Astrocyte (in vitro differentiated cells and primary cell): ENCODE measurements around the gene BEST4. TPM values are rescaled to one million over a fixed set of nuclear protein-coding genes. Genes with fewer than 3 reads are reported as not detected.

Source experiments
- DNase-seq: peaks from one replicate; pipeline ENCODE4 v3.0.0-alpha.2; 2010; ENCODE audit warnings: low read depth
- FAIRE-seq: peaks from 2 replicates; lab custom pipeline; 2011; peaks lifted over from hg19 to GRCh38; lab: Jason Lieb, UNC
- H2AFZ ChIP-seq: 2 replicates; pipeline ENCODE4 v1.6.0; 2012; ENCODE audit warnings: low read depth, low read length, inconsistent platforms
- H3K27ac ChIP-seq: 2 replicates; pipeline ENCODE4 v1.5.1; 2011; ENCODE audit warnings: low read depth, low read length, inconsistent platforms
- H3K27me3 ChIP-seq: 2 replicates; pipeline ENCODE4 v1.6.0; 2011; ENCODE audit warnings: low read length, inconsistent platforms; ENCODE audit not compliant: insufficient read depth
- H3K36me3 ChIP-seq: 2 replicates; pipeline ENCODE4 v1.5.1; 2011; ENCODE audit warnings: low read length, inconsistent platforms; ENCODE audit not compliant: insufficient read depth
- H3K4me1 ChIP-seq: 2 replicates; pipeline ENCODE4 v1.5.1; 2011; ENCODE audit warnings: low read length, inconsistent platforms; ENCODE audit not compliant: insufficient read depth
- H3K4me2 ChIP-seq: 2 replicates; pipeline ENCODE4 v1.6.0; 2012; ENCODE audit warnings: low read length, inconsistent platforms
- H3K4me3 ChIP-seq: 2 replicates; pipeline ENCODE4 v1.5.1; 2011; ENCODE audit warnings: low read depth, mild to moderate bottlenecking, low read length, inconsistent platforms; ENCODE audit not compliant: insufficient read depth
- H3K79me2 ChIP-seq: 2 replicates; pipeline ENCODE4 v1.6.0; 2012; ENCODE audit warnings: mild to moderate bottlenecking, low read length, inconsistent platforms; ENCODE audit not compliant: insufficient read depth
- H3K9ac ChIP-seq: 2 replicates; pipeline ENCODE4 v1.6.0; 2012; ENCODE audit warnings: mild to moderate bottlenecking, low read length, inconsistent platforms
- H3K9me3 ChIP-seq: 2 replicates; pipeline ENCODE4 v1.5.1; 2012; ENCODE audit warnings: low read depth, mild to moderate bottlenecking, low read length, inconsistent platforms; ENCODE audit not compliant: insufficient read depth
- H4K20me1 ChIP-seq: 2 replicates; pipeline ENCODE4 v1.6.0; 2012; ENCODE audit warnings: low read length, inconsistent platforms; ENCODE audit not compliant: insufficient read depth
- H3K27ac Mint-ChIP-seq: one replicate; pipeline ENCODE4 v1.8.0; 2021; ENCODE audit warnings: mild to moderate bottlenecking, mixed read lengths; ENCODE audit not compliant: unreplicated experiment
- H3K27me3 Mint-ChIP-seq: one replicate; pipeline ENCODE4 v1.8.0; 2021; ENCODE audit warnings: low read depth, mixed read lengths; ENCODE audit not compliant: unreplicated experiment
- H3K36me3 Mint-ChIP-seq: one replicate; pipeline ENCODE4 v1.8.0; 2021; ENCODE audit warnings: low read depth, mixed read lengths; ENCODE audit not compliant: unreplicated experiment
- H3K4me1 Mint-ChIP-seq: one replicate; pipeline ENCODE4 v1.8.0; 2021; ENCODE audit warnings: low read depth, mixed read lengths; ENCODE audit not compliant: unreplicated experiment
- H3K4me3 Mint-ChIP-seq: one replicate; pipeline ENCODE4 v1.8.0; 2021; ENCODE audit warnings: mild to moderate bottlenecking, moderate library complexity, mixed read lengths; ENCODE audit not compliant: unreplicated experiment
- H3K9me3 Mint-ChIP-seq: one replicate; pipeline ENCODE4 v1.8.0; 2021; ENCODE audit warnings: mild to moderate bottlenecking, mixed read lengths; ENCODE audit not compliant: unreplicated experiment
- EZH2 ChIP-seq: IDR thresholded peaks from 2 replicates; pipeline ENCODE4 v1.6.1; 2012; ENCODE audit warnings: mild to moderate bottlenecking, low read length, inconsistent platforms; ENCODE audit not compliant: insufficient read depth
- total RNA-seq: library from RNA; stranded (reverse); gene quantifications from 2 replicates; pipeline ENCODE4 v1.2.1, GENCODE V29; 2021
- TF ChIP-seq, protein P1 (sequence below): IDR thresholded peaks from 2 replicates; pipeline ENCODE4 v1.5.1; 2011; ENCODE audit warnings: low read depth, mild to moderate bottlenecking, inconsistent platforms, low read length, moderate library complexity; ENCODE audit not compliant: insufficient read depth

BEST4 gene
- total RNA-seq, 1 donor from 2014 or later: not detected

DNA sequence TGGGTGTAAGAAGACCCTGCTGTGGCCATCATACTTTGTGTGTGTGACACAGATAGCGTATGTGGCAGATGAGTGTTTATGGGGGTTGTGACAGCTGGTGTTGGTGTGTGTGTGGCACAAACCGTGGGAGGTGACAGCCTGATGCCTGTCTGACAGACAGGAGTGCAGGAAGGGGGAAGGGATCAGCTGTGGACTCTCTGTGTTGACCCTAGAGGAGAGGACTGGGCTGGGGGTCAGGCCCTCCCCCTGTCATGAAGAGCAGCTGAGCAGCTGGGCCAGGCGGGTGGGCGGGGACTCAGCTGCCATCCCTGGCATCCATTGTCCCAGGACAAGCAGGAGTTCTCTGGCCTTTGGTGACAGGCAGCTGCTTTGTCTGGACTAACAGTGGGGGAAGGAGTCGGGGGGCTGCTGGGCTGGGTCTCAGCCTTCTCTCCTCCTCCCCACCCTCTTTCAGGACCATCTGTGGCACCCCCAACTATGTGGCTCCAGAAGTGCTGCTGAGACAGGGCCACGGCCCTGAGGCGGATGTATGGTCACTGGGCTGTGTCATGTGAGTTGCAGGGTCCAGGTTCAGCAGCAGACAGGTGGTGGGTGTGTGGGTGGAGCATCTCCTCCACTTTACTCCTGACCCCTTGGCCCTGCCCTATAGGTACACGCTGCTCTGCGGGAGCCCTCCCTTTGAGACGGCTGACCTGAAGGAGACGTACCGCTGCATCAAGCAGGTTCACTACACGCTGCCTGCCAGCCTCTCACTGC, 14.5 kb upstream of the BEST4 start:
- DNase-seq: no peak
- Histone ChIP-seq H3K4me3 (peak overlapping the region; percentile 91), H3K27ac (no peak overlapping the region), H4K20me1 (peaks cover 48% of the 10 kb centered on the region), H3K36me3 (peaks cover 40% of the 10 kb centered on the region), H2AFZ (no peak overlapping the region), H3K79me2 (peaks cover 57% of the 10 kb centered on the region), H3K4me1 (peaks cover 44% of the 10 kb centered on the region), H3K4me2 (peak overlapping the region; percentile 99), H3K9ac (peak overlapping the region; percentile 90), H3K27me3 (no peaks in the 10 kb centered on the region), H3K9me3 (no peaks in the 10 kb centered on the region)
- Mint-ChIP-seq H3K4me3 (peak overlapping the region; percentile 90), H3K27ac (peak overlapping the region; percentile 53), H3K9me3 (no peaks in the 10 kb centered on the region), H3K27me3 (no peaks in the 10 kb centered on the region), H3K36me3 (peaks cover 26% of the 10 kb centered on the region), H3K4me1 (peaks cover 29% of the 10 kb centered on the region)
- TF ChIP-seq EZH2: no peak
- TF ChIP-seq, protein P1, sequence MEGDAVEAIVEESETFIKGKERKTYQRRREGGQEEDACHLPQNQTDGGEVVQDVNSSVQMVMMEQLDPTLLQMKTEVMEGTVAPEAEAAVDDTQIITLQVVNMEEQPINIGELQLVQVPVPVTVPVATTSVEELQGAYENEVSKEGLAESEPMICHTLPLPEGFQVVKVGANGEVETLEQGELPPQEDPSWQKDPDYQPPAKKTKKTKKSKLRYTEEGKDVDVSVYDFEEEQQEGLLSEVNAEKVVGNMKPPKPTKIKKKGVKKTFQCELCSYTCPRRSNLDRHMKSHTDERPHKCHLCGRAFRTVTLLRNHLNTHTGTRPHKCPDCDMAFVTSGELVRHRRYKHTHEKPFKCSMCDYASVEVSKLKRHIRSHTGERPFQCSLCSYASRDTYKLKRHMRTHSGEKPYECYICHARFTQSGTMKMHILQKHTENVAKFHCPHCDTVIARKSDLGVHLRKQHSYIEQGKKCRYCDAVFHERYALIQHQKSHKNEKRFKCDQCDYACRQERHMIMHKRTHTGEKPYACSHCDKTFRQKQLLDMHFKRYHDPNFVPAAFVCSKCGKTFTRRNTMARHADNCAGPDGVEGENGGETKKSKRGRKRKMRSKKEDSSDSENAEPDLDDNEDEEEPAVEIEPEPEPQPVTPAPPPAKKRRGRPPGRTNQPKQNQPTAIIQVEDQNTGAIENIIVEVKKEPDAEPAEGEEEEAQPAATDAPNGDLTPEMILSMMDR: no peak
- no peak for FAIRE-seq

DNA sequence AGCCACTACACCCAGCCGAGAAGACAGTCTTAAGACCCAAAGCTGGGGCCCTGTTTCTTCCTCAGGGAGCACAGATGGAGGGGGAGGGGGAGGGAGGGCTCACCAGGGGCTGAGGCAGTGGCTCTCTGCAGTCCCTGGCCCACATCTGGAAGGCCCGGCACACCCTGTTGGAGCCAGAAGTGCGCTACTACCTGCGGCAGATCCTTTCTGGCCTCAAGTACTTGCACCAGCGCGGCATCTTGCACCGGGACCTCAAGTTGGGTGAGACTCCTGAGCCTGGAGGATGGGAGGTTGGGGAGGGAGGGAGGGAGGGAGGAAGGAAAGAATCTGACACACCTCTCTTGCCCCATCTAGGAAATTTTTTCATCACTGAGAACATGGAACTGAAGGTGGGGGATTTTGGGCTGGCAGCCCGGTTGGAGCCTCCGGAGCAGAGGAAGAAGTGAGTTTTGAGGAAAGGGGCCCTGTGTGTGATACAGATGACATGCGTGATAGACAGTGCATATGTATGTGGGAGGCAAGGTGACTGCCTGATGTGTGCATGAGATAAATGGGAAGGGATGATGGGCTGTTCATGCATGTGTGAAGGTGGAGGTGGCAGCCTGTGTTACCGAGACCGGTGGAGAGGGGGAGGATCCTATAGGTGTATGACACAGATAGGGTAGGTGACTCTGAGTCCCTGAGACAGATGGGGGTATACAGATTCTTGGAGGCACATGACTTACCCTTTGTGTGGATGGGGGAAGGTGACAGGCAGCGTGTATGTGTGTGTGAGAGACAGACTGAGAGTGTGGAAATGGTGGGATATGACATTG, 13.7 kb upstream of the BEST4 start:
- Histone ChIP-seq H3K79me2 (peaks cover 57% of the 10 kb centered on the region), H3K4me2 (peak overlapping the region; percentile 99), H3K4me3 (peak overlapping the region; percentile 91), H3K9ac (peak overlapping the region; percentile 90), H3K4me1 (peaks cover 36% of the 10 kb centered on the region), H4K20me1 (peaks cover 47% of the 10 kb centered on the region), H3K27me3 (no peaks in the 10 kb centered on the region), H2AFZ (no peak overlapping the region), H3K27ac (no peak overlapping the region), H3K36me3 (peaks cover 36% of the 10 kb centered on the region), H3K9me3 (no peaks in the 10 kb centered on the region)
- H3K27ac Mint-ChIP-seq: peak overlapping the region; percentile 67
- DNase-seq: no peak
- H3K4me1 Mint-ChIP-seq: peaks cover 21% of the 10 kb centered on the region
- H3K27me3 Mint-ChIP-seq: no peaks in the 10 kb centered on the region
- TF ChIP-seq, protein P1: no peak
- no peak for TF ChIP-seq EZH2
- no peaks in the 10 kb centered on the region for H3K9me3 Mint-ChIP-seq
- FAIRE-seq: no peak
- H3K4me3 Mint-ChIP-seq: peak overlapping the region; percentile 90
- peaks cover 21% of the 10 kb centered on the region for H3K36me3 Mint-ChIP-seq
